Activated CD4-positive, alpha-beta memory T cell treated with anti-CD3 and anti-CD28 coated beads, Interleukin-2, amount 10 ng/mL, durations not matched to agents 7 days and 5 days (primary cell): Measurements from ENCODE around the gene PITRM1. TPM values are rescaled to one million over a fixed set of nuclear protein-coding genes. Genes with fewer than 3 reads are reported as not detected.
"Not testable (repeated sequence)": the region's sequence is repeated elsewhere in the genome, so short reads cannot be mapped to it uniquely, and the experiment has no call there.

ENCODE experiments used
- CTCF ChIA-PET: fragments of 350-600 bp; sonication (Branson Sonifier 250); formaldehyde crosslinking; loops from one replicate; lab custom pipeline; 2021; ENCODE audit warnings: antibody characterized with exemption, inconsistent platforms; lab: Charles Lee
- POLR2A ChIA-PET: fragments of 350-600 bp; sonication (Branson Sonifier 250); formaldehyde crosslinking; loops from one replicate; lab custom pipeline; 2021; ENCODE audit warnings: antibody characterized with exemption; lab: Charles Lee
- DNase-seq: peaks from one replicate; pipeline ENCODE4 v3.0.0-alpha.2; 2020
- H3K27ac Mint-ChIP-seq: one replicate; pipeline ENCODE4 v1.8.0; 2021; ENCODE audit warnings: mild to moderate bottlenecking, mixed read lengths
- H3K27me3 Mint-ChIP-seq: one replicate; pipeline ENCODE4 v1.8.0; 2021; ENCODE audit warnings: mixed read lengths
- H3K36me3 Mint-ChIP-seq: one replicate; pipeline ENCODE4 v1.8.0; 2021; ENCODE audit warnings: low read depth, mixed read lengths
- H3K4me1 Mint-ChIP-seq: one replicate; pipeline ENCODE4 v1.8.0; 2021; ENCODE audit warnings: mixed read lengths
- H3K4me3 Mint-ChIP-seq: one replicate; pipeline ENCODE4 v1.8.0; 2021; ENCODE audit warnings: mild to moderate bottlenecking, mixed read lengths
- H3K9me3 Mint-ChIP-seq: one replicate; pipeline ENCODE4 v1.8.0; 2021; ENCODE audit warnings: mixed read lengths
- total RNA-seq, 2 experiments: library from RNA; stranded (reverse); gene quantifications; one replicate each; pipeline ENCODE4 v1.2.3, GENCODE V29; 2021

Gene PITRM1
- total RNA-seq, 2 experiments from 2014 or later, result 53.7 to 56.7 TPM

DNA sequence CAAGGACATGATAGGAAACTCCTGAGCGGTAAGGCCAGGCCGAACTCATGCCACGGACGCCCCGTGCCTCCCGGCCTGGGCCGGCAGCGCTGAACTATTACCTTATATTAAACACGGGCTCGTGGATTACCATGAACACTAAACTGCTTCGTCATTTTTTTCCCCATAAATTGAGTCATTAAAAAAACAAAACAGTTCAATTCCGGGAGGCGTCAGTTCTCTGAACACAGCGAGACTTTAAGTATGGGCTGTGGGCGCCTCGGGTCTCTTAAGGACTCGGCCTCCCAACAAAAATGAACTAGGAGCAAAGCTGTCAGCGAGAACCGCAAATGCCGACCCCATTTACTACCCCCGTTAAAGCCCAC is 519 bp downstream of the PITRM1 start:
- DNase-seq, result no peak

DNA sequence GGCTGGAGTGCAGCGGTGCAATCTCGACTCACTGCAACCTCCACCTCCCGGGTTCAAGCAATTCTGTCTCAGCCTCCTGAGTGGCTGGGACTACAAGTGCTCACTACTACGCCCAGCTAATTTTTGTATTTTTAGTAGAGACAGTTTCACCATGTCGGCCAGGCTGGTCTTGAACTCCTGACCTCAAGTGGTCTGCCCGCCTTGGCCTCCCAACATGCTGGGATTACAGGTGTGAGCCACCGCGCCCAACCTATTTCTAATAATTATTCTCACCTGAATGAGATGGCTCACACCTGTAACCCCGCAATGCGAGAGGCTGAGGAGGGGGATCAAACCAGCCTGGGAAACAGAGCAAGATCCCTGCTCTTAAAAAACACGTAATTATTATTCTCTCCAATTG is 1.1 kb downstream of the PITRM1 start:
- peaks cover 26% of the 10 kb centered on the region for H3K36me3 Mint-ChIP-seq
- H3K9me3 Mint-ChIP-seq, DNase-seq, CTCF ChIA-PET, POLR2A ChIA-PET: not testable (repeated sequence)
- H3K27ac Mint-ChIP-seq, result peak overlapping the region; percentile 83
- peaks cover 21% of the 10 kb centered on the region for H3K4me1 Mint-ChIP-seq
- peak overlapping the region; percentile 87 for H3K4me3 Mint-ChIP-seq
- peaks cover 17% of the 10 kb centered on the region for H3K27me3 Mint-ChIP-seq

More for the DNA sequence above, 519 bp downstream of the PITRM1 start:
- ChIA-PET POLR2A (interaction anchor here (0.6 to 1.9 kb wide), 24 partner anchors 8 to 1067 kb away, joined by 3 to 14 read pairs (median 4); partner anchors contain the start of gene KLF6), CTCF (interaction anchor here (1.3 to 1.8 kb wide), 3 partner anchors 15 to 244 kb away, joined by 4 to 8 read pairs (median 5); no protein-coding TSS in a partner anchor)
- H3K4me3 Mint-ChIP-seq, result peak overlapping the region; percentile 87
- H3K4me1 Mint-ChIP-seq, result peaks cover 21% of the 10 kb centered on the region
- H3K9me3 Mint-ChIP-seq, result no peaks in the 10 kb centered on the region
- H3K27me3 Mint-ChIP-seq, result peaks cover 22% of the 10 kb centered on the region
- peak overlapping the region; percentile 83 for H3K27ac Mint-ChIP-seq
- H3K36me3 Mint-ChIP-seq, result peaks cover 22% of the 10 kb centered on the region

DNA sequence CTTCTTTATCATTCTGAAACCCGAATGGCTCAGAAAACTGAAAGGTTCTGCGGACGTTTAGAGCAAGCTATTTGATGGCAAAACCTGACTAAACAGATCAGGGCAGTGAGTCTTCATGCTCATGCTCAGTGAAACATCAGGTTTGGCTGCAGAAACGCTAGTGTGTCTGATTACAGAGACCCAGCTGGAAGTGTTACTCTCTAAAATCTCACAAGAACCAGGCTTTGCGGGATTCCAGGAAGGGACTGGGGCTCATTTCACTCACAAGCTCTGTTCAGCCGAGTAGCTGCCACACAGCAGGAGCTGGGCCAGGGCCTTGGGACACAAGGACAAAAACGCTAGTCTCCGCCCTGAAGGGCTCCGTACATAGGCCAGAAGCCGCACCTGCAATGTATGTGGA is 2.9 kb downstream of the PITRM1 start:
- Mint-ChIP-seq H3K4me1 (peaks cover 21% of the 10 kb centered on the region), H3K27me3 (peaks cover under 1% of the 10 kb centered on the region), H3K9me3 (no peaks in the 10 kb centered on the region), H3K4me3 (no peak overlapping the region), H3K36me3 (peaks cover 43% of the 10 kb centered on the region), H3K27ac (no peak overlapping the region)
- DNase-seq, result no peak
- ChIA-PET POLR2A (no interaction called here), CTCF (no interaction called here)

DNA sequence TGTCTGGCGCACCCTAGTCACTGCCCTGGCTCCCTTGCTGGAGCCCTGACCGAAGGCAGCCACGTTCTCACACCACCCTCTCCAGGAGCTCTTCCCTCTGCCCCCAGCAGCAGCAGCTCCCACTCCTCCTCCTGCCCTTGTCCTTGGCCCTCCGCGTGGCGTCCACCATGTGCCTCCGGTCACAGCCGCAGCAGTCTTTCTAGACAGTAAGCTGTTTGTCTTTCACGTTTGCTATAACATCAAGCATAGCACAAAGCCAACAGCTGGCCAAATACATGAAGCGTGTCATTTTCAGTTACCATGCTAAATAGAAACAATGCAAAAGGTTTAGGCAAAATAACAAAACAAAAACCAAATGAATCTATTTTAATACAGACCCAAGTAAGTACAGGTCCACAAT is 3.3 kb downstream of the PITRM1 start:
- Mint-ChIP-seq H3K9me3 (no peaks in the 10 kb centered on the region), H3K27me3 (no peaks in the 10 kb centered on the region), H3K36me3 (peaks cover 44% of the 10 kb centered on the region), H3K4me1 (peaks cover 21% of the 10 kb centered on the region), H3K27ac (no peak overlapping the region), H3K4me3 (no peak overlapping the region)
- POLR2A ChIA-PET, result interaction anchor here (0.6 kb wide), 1 partner anchor 1656 kb away, joined by 4 read pairs; no protein-coding TSS in a partner anchor
- CTCF ChIA-PET, result no interaction called here
- no peak for DNase-seq

DNA sequence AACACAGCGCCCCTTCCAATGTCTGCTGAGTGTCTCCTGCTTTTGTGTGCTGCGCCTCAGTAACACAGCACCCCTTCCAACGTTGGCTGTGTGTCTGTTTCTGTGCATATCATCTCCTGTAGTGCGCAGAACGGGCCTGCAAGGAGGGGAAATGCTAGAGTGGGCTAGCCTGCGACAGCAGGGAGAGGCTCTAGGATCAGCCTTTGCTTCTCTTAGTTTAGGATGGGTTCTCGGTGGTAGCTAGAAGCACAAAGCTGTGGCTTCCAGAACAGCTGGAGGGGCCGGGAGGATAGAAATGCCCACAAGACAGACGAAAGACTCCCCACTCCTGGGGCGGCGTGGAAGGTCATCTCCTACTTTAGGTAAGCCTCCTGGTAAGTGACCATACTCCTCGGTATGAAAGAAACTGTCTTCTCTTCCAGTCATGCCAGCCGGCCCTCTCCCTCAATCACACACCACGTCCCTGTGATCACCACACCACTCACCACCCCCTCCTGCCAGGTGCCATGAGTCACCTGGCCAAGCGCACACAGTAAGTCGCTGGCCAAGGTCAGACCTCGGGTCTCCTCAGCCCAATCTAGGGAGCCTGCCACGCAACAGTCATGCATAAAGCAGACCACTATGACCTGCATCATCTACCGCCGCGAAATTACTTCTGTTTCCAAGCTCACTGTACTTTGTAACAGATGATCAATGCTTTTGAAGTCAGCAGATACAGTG is 4.8 kb downstream of the PITRM1 start:
- DNase-seq, result no peak
- H3K4me1 Mint-ChIP-seq, result peaks cover 15% of the 10 kb centered on the region
- no peaks in the 10 kb centered on the region for H3K27me3 Mint-ChIP-seq
- no peaks in the 10 kb centered on the region for H3K9me3 Mint-ChIP-seq
- H3K27ac Mint-ChIP-seq, result no peak overlapping the region
- ChIA-PET CTCF (no interaction called here), POLR2A (no interaction called here)
- H3K4me3 Mint-ChIP-seq, result no peak overlapping the region
- peaks cover 53% of the 10 kb centered on the region for H3K36me3 Mint-ChIP-seq

DNA sequence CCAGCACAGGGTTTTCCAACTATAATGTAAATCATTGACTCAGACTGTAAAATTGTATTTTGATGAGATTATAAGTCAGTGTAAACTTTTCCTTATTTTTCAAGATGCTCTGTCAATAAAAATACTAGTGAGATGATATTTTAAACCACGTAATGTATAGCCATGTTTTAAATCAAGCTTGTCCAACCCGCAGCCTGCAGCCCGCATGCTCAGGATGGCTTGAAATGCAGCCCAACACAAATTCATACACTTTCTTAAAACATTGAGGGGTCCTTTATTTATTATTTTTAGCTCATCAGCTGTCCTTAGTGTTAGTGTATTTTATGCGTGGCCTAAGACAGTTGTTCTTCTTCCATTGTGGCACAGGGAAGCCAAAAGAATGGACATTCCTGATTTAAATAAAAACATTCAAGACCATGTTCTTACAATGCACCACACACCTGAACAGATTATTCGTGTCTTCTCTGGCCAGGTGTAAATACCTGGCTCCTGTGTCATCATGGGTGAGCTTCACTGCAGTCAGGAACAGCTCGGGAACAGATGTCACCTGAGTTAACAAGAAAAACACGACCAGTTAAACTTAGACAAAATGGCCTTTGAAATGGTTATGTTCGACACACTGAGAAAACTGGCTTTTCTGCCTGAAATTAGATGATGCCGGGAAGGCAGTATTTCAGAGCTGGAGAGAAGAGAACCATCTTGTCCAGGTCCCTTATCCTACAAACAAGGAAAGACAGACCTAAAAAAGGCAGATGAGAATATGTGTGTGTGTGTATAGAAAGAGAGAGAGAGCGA is 5.9 kb downstream of the PITRM1 start:
- DNase-seq, result no peak
- Mint-ChIP-seq H3K36me3 (peaks cover 58% of the 10 kb centered on the region), H3K9me3 (no peaks in the 10 kb centered on the region), H3K27ac (no peak overlapping the region), H3K4me1 (peaks cover 11% of the 10 kb centered on the region), H3K4me3 (no peak overlapping the region), H3K27me3 (no peaks in the 10 kb centered on the region)
- CTCF ChIA-PET, result no interaction called here
- POLR2A ChIA-PET, result no interaction called here

DNA sequence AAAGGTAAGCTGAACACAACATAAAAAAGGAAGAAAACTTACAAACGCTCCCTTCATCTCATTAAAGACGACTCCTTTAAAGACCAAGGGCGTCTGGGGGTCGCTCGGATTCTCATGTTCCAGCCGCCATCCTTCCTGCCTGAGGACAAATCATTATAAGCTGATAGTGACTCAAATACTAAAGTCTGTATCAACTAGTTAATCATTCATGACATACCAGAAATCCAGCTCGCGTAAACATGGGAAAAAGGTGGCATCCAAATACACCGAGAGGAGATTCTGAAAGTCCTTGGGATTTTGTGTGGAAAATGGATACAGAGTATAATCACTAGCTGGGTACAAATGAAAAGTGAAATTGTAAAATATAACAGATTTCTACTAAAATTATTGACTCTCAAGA is 7.4 kb downstream of the PITRM1 start:
- no peak overlapping the region for H3K4me3 Mint-ChIP-seq
- no peaks in the 10 kb centered on the region for H3K9me3 Mint-ChIP-seq
- no peak overlapping the region for H3K27ac Mint-ChIP-seq
- H3K36me3 Mint-ChIP-seq, result peaks cover 58% of the 10 kb centered on the region
- H3K27me3 Mint-ChIP-seq, result no peaks in the 10 kb centered on the region
- no peak for DNase-seq
- H3K4me1 Mint-ChIP-seq, result no peaks in the 10 kb centered on the region
- ChIA-PET CTCF (no interaction called here), POLR2A (interaction anchor here (1.9 kb wide), 1 partner anchor 70 kb away, joined by 4 read pairs; no protein-coding TSS in a partner anchor)

DNA sequence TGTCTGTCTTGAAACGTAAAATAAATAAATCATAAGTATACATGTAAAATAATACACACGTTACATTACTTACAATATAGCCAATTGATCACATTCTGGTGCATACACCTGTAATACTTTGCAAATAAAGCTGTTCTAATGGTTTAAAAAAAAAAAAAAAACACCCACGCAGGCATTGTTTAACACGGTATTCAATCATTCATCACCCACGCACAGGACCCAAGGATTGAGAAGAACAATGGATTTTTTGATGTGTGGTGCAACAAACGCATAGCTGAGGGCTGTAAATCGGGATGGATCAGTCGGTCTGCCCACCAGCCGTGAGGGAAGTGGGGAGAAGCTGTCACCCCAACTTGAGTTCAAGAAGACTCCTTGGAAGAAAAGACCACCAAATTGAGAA is 8.7 kb downstream of the PITRM1 start:
- ChIA-PET CTCF (interaction anchor here (0.7 kb wide), 2 partner anchors 9 kb away, joined by 3 read pairs; no protein-coding TSS in a partner anchor), POLR2A (interaction anchor here (1.2 to 1.9 kb wide), 3 partner anchors 9 to 69 kb away, joined by 4 read pairs; partner anchors contain the start of gene PITRM1)
- no peaks in the 10 kb centered on the region for H3K27me3 Mint-ChIP-seq
- H3K4me1 Mint-ChIP-seq, result no peaks in the 10 kb centered on the region
- no peak overlapping the region for H3K4me3 Mint-ChIP-seq
- H3K27ac Mint-ChIP-seq, result no peak overlapping the region
- peaks cover 64% of the 10 kb centered on the region for H3K36me3 Mint-ChIP-seq
- no peaks in the 10 kb centered on the region for H3K9me3 Mint-ChIP-seq
- no peak for DNase-seq

DNA sequence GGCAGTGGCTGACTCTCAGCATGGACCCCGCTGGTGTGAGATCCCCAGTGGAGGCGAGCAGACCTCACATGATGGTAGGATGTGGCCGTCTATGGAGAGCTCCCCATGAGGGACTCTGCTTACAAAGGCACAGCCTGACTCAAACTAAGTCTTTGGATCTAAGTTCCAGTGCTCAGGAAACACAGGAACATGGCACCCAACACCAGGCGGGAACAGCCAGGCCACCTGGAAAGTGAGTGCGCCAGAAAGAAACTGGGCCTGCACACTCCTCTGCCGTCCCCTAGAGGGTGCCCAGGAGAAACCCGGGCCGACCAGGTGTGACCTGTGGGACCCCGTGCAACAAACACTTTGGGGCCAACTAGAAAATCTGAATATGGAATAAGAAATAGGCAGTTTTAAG is 10.0 kb downstream of the PITRM1 start:
- DNase-seq, result no peak
- H3K27me3 Mint-ChIP-seq, result no peaks in the 10 kb centered on the region
- ChIA-PET CTCF (no interaction called here), POLR2A (interaction anchor here (1.0 to 1.8 kb wide), 2 partner anchors 10 kb away, joined by 3 to 6 read pairs; partner anchors contain the start of gene PITRM1)
- no peak overlapping the region for H3K27ac Mint-ChIP-seq
- H3K4me3 Mint-ChIP-seq, result no peak overlapping the region
- peaks cover 63% of the 10 kb centered on the region for H3K36me3 Mint-ChIP-seq
- H3K4me1 Mint-ChIP-seq, result no peaks in the 10 kb centered on the region
- H3K9me3 Mint-ChIP-seq, result no peaks in the 10 kb centered on the region

DNA sequence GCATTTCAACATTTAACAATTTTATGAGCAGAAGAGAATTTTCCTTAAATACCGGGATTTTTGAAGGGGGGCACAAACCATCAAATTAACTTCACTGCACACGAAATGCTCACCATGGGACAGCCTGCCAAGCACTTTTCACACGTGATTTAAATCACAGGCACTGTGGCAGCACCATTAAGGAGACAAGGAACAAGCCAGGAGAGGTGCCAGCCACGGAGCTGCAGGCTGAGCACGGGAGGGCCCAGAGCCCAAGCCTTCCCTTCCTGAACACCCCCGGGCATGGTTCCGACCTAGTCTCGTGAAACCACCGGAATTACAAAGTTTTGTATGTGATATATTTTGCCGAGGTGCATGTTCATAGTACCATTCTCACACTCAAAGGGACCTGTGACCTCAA is 13.4 kb downstream of the PITRM1 start:
- ChIA-PET CTCF (no interaction called here), POLR2A (no interaction called here)
- Mint-ChIP-seq H3K27ac (no peak overlapping the region), H3K9me3 (no peaks in the 10 kb centered on the region), H3K4me1 (no peaks in the 10 kb centered on the region), H3K4me3 (no peak overlapping the region), H3K27me3 (no peaks in the 10 kb centered on the region), H3K36me3 (peaks cover 65% of the 10 kb centered on the region)
- DNase-seq, result no peak

DNA sequence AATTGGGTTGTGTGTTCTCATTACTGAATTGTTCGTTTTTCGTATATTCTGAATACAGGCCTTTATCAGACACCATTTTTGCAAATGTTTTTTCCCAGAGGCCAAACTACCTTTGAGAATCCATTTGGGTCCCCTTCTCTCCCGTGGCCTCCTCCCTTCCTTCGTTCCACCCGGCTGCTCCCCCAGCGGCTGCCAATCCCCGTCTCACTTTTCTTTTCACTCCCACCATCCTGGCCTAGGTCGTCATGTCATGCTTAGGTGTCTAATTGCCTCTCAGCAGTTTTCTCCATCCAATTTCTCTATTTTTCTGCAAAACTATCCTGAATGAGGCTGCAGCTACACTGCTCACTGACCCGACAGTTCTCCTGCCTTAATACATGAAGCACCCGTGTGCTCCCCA is 17.9 kb downstream of the PITRM1 start:
- peaks cover 85% of the 10 kb centered on the region for H3K36me3 Mint-ChIP-seq
- no peaks in the 10 kb centered on the region for H3K27me3 Mint-ChIP-seq
- DNase-seq, result no peak
- no peak overlapping the region for H3K4me3 Mint-ChIP-seq
- no peak overlapping the region for H3K27ac Mint-ChIP-seq
- ChIA-PET CTCF (interaction anchor here (0.8 to 1.0 kb wide), 2 partner anchors 10 to 40 kb away, joined by 3 read pairs; no protein-coding TSS in a partner anchor), POLR2A (no interaction called here)
- no peaks in the 10 kb centered on the region for H3K9me3 Mint-ChIP-seq
- H3K4me1 Mint-ChIP-seq, result peaks cover 11% of the 10 kb centered on the region

DNA sequence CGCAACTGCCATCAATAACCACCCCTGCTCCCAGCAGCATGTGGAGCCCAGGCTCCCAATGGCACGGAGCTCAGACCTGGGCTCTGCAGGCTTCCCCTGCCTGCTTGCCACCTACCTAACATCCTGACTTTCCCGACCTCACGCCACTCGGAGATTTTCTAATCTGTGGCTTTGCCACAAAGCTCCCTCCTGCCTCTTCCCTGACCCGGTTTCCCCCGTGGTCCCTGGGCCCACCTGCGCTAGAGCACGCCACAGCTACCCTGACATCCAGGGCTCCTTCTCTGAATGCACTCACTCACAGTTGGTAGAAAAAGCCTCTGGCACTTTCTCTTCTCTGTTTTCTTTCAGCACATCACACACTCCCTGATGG is 20.0 kb downstream of the PITRM1 start:
- POLR2A ChIA-PET, result interaction anchor here (1.3 kb wide), 1 partner anchor 17 kb away, joined by 3 read pairs; no protein-coding TSS in a partner anchor
- no peak overlapping the region for H3K27ac Mint-ChIP-seq
- no peak overlapping the region for H3K4me3 Mint-ChIP-seq
- H3K4me1 Mint-ChIP-seq, result peaks cover 11% of the 10 kb centered on the region
- DNase-seq, result no peak
- H3K36me3 Mint-ChIP-seq, result peaks cover 74% of the 10 kb centered on the region
- no peaks in the 10 kb centered on the region for H3K27me3 Mint-ChIP-seq
- CTCF ChIA-PET, result no interaction called here
- H3K9me3 Mint-ChIP-seq, result no peaks in the 10 kb centered on the region
